HG03457 (cell line): Measurements from ENCODE around the gene OR6C68.
"Not testable (repeated sequence)": the region's sequence is repeated elsewhere in the genome, so short reads cannot be mapped to it uniquely, and the experiment has no call there.

Experiments used
- ATAC-seq: cut with Tn5 transposase; IDR thresholded peaks from one replicate; pipeline ENCODE4 v1.9.1; 2021; ENCODE audit warnings: moderate number of reproducible peaks; ENCODE audit not compliant: unreplicated experiment

Gene OR6C68

GRCh38 chr12:55492078-55492477, at the start of gene OR6C68:
TSS of gene OR6C68 (plus strand) at chr12:55492378. CDS start at chr12:55492378, 0 bp downstream.
- no peak for ATAC-seq

- ATAC-seq = no peak
These were observed 48.4 kb upstream of the OR6C68 start, which contains the start of gene OR6C2 for GRCh38 chr12:55443776-55444175. TSS of gene OR6C2 (plus strand) at chr12:55444076. CDS start at chr12:55452214, 8,138 bp downstream.

- ATAC-seq = no peak
These were observed 46.8 kb upstream of the OR6C68 start for GRCh38 chr12:55445357-55445756.

- no peak for ATAC-seq
These were observed 45.9 kb upstream of the OR6C68 start for GRCh38 chr12:55446326-55446725.

GRCh38 chr12:55448825-55449224, 43.4 kb upstream of the OR6C68 start:
- ATAC-seq = no peak

GRCh38 chr12:55464926-55465325, 27.3 kb upstream of the OR6C68 start:
- not testable (repeated sequence) for ATAC-seq

GRCh38 chr12:55467836-55468235, 24.3 kb upstream of the OR6C68 start:
- ATAC-seq = no peak

GRCh38 chr12:55469291-55469690, 22.9 kb upstream of the OR6C68 start:
- ATAC-seq = no peak

- no peak for ATAC-seq
These were observed 21.9 kb upstream of the OR6C68 start, which contains the start of gene OR6C70 for GRCh38 chr12:55470088-55470829. TSS of gene OR6C70 (minus strand) at chr12:55470138. CDS start at chr12:55470138, 0 bp downstream.

- ATAC-seq = no peak
These were observed 19.9 kb upstream of the OR6C68 start for GRCh38 chr12:55472264-55472663.

GRCh38 chr12:55479136-55479535, 13.0 kb upstream of the OR6C68 start:
- not testable (repeated sequence) for ATAC-seq

- ATAC-seq = not testable (repeated sequence)
These were observed 7.9 kb upstream of the OR6C68 start for GRCh38 chr12:55484284-55484683.

GRCh38 chr12:55495490-55495889, 3.3 kb downstream of the OR6C68 start:
- ATAC-seq = no peak

GRCh38 chr12:55499231-55499630, 7.1 kb downstream of the OR6C68 start:
- no peak for ATAC-seq

- no peak for ATAC-seq
These were observed 7.7 kb downstream of the OR6C68 start for GRCh38 chr12:55499810-55500252.

- no peak for ATAC-seq
These were observed 9.4 kb downstream of the OR6C68 start for GRCh38 chr12:55501601-55502000.

GRCh38 chr12:55515696-55516095, 23.5 kb downstream of the OR6C68 start:
- no peak for ATAC-seq

- no peak for ATAC-seq
These were observed 24.2 kb downstream of the OR6C68 start for GRCh38 chr12:55516391-55516790.
